A673 (cell line): Measurements from ENCODE around the gene PFKFB2.

ENCODE experiments used
- EZH2 ChIP-seq: fragments of 200-600 bp; sonication (generic); IDR thresholded peaks from 2 replicates; pipeline ENCODE4 v1.6.1; 2017; ENCODE audit warnings: borderline replicate concordance, low read depth, mild to moderate bottlenecking, mixed read lengths, antibody characterized with exemption, low read length; ENCODE audit not compliant: poor library complexity, severe bottlenecking
- TF ChIP-seq, protein P1 (sequence below): fragments of 300-800, 200-600 bp; sonication (generic); conservative IDR thresholded peaks from 2 replicates; pipeline ENCODE4 v1.5.1; 2017; ENCODE audit warnings: low read depth, mild to moderate bottlenecking, antibody characterized with exemption, low read length, moderate library complexity, mixed read lengths

DNA sequence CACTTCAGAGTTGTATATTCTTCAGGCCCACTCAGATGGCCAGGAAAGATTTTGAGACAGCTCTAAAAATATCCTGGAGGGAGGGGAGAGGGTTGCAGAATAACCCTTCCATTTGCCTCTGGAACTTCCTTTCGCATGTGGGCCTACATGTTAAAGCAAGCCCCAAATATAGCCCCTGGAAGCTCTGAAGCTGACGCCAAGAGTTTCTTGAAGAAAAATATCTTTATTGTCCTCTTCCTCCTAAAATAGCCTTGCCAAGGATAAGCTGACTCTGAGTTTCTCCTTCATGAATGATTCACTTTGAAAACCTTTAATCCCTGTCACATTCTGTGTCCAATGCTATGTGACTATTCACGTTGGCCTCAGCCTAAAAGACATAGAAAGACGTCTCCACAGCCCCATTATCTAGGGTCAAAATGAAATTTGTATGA is 27.0 kb upstream of the PFKFB2 start:
- TF ChIP-seq, protein P1, sequence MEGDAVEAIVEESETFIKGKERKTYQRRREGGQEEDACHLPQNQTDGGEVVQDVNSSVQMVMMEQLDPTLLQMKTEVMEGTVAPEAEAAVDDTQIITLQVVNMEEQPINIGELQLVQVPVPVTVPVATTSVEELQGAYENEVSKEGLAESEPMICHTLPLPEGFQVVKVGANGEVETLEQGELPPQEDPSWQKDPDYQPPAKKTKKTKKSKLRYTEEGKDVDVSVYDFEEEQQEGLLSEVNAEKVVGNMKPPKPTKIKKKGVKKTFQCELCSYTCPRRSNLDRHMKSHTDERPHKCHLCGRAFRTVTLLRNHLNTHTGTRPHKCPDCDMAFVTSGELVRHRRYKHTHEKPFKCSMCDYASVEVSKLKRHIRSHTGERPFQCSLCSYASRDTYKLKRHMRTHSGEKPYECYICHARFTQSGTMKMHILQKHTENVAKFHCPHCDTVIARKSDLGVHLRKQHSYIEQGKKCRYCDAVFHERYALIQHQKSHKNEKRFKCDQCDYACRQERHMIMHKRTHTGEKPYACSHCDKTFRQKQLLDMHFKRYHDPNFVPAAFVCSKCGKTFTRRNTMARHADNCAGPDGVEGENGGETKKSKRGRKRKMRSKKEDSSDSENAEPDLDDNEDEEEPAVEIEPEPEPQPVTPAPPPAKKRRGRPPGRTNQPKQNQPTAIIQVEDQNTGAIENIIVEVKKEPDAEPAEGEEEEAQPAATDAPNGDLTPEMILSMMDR = no peak
- no peak for TF ChIP-seq EZH2
